D341Med (cell line): Measurements from ENCODE around the gene BABAM1.
"Not testable (repeated sequence)": the region's sequence is repeated elsewhere in the genome, so short reads cannot be mapped to it uniquely, and the experiment has no call there.

Experiments
- DNase-seq: peaks from one replicate; pipeline ENCODE4 v3.0.0; 2012; ENCODE audit warnings: low spot score

BABAM1 gene

GRCh38 chr19:17243830-17244617 lies 23.2 kb upstream of the BABAM1 start:
- no peak for DNase-seq

- DNase-seq, result no peak
These were observed 22.4 kb upstream of the BABAM1 start for GRCh38 chr19:17244618-17245534.

- no peak for DNase-seq
These were observed 21.7 kb upstream of the BABAM1 start, which contains the start of gene NR2F6 for GRCh38 chr19:17245535-17245984. Gene NR2F6 (minus strand): TSS chr19:17245919. CDS start chr19:17245220, 699 bp downstream.

GRCh38 chr19:17246681-17247425 lies 20.4 kb upstream of the BABAM1 start:
- no peak for DNase-seq

- peak; percentile 75 for DNase-seq
These were observed 19.0 kb upstream of the BABAM1 start for GRCh38 chr19:17248011-17248776.

GRCh38 chr19:17249887-17250548 lies 17.2 kb upstream of the BABAM1 start:
- no peak for DNase-seq

- no peak for DNase-seq
These were observed 12.6 kb upstream of the BABAM1 start for GRCh38 chr19:17254636-17255035.

- no peak for DNase-seq
These were observed 12.1 kb upstream of the BABAM1 start for GRCh38 chr19:17255150-17255621.

- no peak for DNase-seq
These were observed 11.1 kb upstream of the BABAM1 start for GRCh38 chr19:17256130-17256529.

GRCh38 chr19:17259118-17259780 lies 8.0 kb upstream of the BABAM1 start:
- no peak for DNase-seq

GRCh38 chr19:17259934-17260333 lies 7.3 kb upstream of the BABAM1 start:
- peak; percentile 16 for DNase-seq

GRCh38 chr19:17260842-17261325 lies 6.4 kb upstream of the BABAM1 start:
- peak; percentile 92 for DNase-seq

- peak; percentile 14 for DNase-seq
These were observed 4.7 kb upstream of the BABAM1 start for GRCh38 chr19:17262557-17262956.

GRCh38 chr19:17263712-17264640 lies 3.3 kb upstream of the BABAM1 start:
- no peak for DNase-seq

- no peak for DNase-seq
These were observed 2.6 kb upstream of the BABAM1 start, which contains the start of gene USHBP1 for GRCh38 chr19:17264641-17264979. Gene USHBP1 (minus strand): TSS chr19:17264745. CDS start chr19:17264299, 446 bp downstream.

GRCh38 chr19:17266026-17266425 lies 1.2 kb upstream of the BABAM1 start:
- no peak for DNase-seq

- DNase-seq, result no peak
These were observed 661 bp upstream of the BABAM1 start for GRCh38 chr19:17266589-17266974.

GRCh38 chr19:17268754-17269153 lies 1.5 kb downstream of the BABAM1 start:
- DNase-seq, result no peak

- not testable (repeated sequence) for DNase-seq
These were observed 7.6 kb downstream of the BABAM1 start for GRCh38 chr19:17274892-17275291.
